GM18499 (cell line): ENCODE results near the gene ITPRID2.
A peak's percentile ranks its signal among the peaks of the same experiment; 100 is the strongest.

Experiments
- ATAC-seq: cut with Tn5 transposase; IDR thresholded peaks from one replicate; pipeline ENCODE4 v1.9.1; 2021; ENCODE audit warnings: moderate number of reproducible peaks; ENCODE audit not compliant: insufficient read depth, unreplicated experiment

ITPRID2 gene

GRCh38 chr2:181878448-181878847 lies 13.1 kb upstream of the ITPRID2 start:
- no peak for ATAC-seq

DNA sequence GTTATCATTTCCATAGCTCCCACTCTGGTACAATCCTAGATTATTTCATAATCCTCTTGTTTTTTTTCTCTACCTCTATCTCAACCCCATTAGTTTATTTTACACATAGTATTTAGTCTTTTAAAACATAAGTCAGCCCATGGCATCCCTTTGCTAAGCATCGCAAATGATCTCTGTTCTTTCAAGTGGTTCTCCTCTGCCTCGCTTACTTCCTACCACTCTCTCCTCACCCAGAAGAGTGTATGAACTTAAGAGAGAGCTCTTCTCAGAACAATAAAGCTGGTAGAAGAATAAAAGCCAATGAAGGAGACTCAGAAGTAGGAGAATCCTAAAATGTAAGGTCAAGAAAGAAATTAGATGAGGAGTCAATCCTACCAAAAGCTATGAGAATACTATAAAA lies 12.2 kb upstream of the ITPRID2 start:
- ATAC-seq = no peak

- no peak for ATAC-seq
Observed at GRCh38 chr2:181882246-181883020, 9.1 kb upstream of the ITPRID2 start.

DNA sequence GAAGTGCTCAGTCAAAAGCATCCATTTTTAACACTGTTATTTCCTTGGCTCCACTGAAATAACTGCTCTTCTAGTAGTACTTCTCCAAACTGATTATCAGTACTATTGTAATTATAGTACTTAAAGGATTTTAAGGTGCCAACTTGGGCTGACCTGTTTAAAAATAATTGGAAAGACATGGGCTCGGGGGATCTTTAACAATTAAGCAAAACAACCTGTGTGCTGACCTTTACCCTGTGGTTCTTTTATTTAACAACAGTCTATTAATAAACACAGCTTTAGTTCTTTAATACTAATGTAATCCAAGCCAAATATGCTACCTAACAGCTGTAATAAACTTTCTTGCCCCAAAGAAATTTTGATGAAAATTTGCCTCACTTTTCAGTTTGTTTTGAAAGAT lies 6.9 kb upstream of the ITPRID2 start:
- no peak for ATAC-seq

DNA sequence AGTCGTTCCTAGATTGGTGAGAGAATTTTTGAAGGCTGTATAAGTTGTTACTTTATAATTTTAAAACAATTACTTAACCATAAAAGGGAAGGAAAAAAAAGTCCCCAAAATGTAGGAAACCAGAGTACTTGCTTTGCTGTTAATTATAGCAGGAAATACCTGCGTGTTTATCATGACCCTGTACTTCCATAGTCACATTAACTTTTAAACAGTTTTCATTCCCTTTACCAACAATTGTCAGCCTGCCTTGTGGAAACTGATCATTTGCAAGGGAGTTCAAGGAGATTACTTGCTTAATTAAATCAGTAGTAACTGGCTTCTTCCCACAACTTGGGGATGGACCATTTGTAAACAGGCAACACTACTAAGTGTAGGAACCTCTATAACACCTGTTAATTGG lies 6.4 kb upstream of the ITPRID2 start:
- ATAC-seq = no peak

DNA sequence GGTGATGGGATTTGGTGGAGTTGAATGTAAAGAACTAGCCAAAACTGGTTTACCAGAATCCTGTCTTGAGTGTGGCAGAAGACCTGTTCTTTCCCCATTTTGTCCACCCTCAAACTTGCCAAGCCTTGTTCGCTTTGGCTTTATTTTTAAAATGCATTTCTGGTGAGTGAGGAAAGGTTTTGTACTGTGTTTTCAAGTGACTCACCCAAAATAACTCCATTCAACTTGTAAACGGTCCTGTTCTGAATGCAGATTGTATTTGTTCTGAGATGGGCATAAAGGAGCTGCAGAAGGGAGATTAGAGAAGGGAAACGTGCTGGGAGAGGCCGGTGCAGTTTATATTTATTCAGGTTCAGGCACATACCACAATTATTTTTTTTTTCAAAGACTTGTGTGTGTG lies 5.3 kb upstream of the ITPRID2 start:
- ATAC-seq = no peak

- ATAC-seq = no peak
Observed at GRCh38 chr2:181887045-181887444, 4.5 kb upstream of the ITPRID2 start.

- ATAC-seq = no peak
Observed at GRCh38 chr2:181889776-181890175, 1.8 kb upstream of the ITPRID2 start.

GRCh38 chr2:181890271-181890670 lies 1.3 kb upstream of the ITPRID2 start:
- no peak for ATAC-seq

- peak; percentile 36 for ATAC-seq
Observed at GRCh38 chr2:181891966-181892798, 652 bp downstream of the ITPRID2 start.

- ATAC-seq = no peak
Observed at GRCh38 chr2:181892799-181893435, 1.4 kb downstream of the ITPRID2 start.

DNA sequence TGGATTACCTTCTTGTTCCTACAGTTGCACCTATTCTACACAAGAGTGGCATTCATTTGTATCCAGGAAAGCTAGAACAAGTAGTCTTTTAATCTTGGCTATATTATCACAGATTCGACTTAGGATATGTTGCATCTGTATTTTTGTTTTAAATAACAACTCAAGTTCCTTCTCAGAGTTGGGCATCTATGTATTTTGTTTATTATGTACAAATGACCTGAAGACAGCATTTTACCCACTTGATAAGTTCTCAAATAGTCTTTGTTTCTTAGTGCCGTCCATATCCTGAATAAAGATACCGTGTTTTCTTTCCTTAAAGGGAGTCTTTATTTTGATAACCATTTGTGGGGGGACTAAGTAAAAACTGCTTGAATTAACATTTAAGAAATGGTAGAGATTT lies 2.9 kb downstream of the ITPRID2 start:
- no peak for ATAC-seq

- ATAC-seq = no peak
Observed at GRCh38 chr2:181895818-181896217, 4.3 kb downstream of the ITPRID2 start.

DNA sequence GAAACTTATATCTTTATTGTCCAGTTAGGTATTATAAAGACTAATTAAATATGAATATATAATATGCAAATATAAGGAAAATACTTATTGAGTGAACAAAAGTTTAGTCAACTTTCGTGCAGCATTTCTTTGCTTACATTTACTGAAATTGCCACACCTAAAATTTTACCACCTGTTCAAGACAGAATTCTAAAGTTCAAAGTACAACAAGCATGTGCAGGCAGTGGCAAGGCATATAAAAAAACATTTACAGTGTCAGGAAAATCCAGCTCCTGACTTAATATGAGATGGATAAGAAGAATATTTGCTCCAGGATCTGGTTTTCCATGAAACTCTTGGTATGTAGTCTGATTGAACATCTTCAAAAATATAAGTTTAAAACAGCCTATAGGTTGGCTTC lies 4.8 kb downstream of the ITPRID2 start:
- ATAC-seq = no peak

- ATAC-seq = no peak
Observed at GRCh38 chr2:181900007-181900651, 8.6 kb downstream of the ITPRID2 start.

DNA sequence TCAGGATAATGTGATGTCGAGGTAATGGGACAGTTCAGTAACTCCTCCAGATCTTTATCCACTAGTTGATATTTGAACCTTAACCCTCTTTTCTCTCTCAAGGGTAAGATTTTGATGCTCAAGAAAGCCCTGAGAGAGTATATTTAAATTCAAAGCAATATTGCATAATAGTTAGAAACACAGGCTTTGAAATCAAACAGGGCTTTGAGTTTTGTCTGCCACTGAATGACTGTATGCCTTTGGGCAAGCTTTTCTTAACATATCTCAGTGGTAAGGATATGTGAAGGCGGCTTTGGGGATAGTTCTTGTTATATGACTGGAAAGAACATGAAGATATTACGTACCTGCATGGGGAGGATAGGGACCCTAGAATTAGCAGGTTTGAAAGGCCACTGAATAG lies 11.1 kb downstream of the ITPRID2 start:
- ATAC-seq = no peak

GRCh38 chr2:181904022-181904632 lies 12.6 kb downstream of the ITPRID2 start:
- no peak for ATAC-seq

- no peak for ATAC-seq
Observed at GRCh38 chr2:181907057-181907456, 15.5 kb downstream of the ITPRID2 start.

GRCh38 chr2:181907635-181908034 lies 16.1 kb downstream of the ITPRID2 start:
- no peak for ATAC-seq
